GM12874 (cell line): ENCODE data around the gene PRPF39.

Source experiments
- CTCF ChIP-seq: IDR thresholded peaks from 2 replicates; pipeline ENCODE4 v1.5.1; 2011; ENCODE audit warnings: low read depth, mild to moderate bottlenecking, control low read depth, low read length, moderate library complexity; ENCODE audit not compliant: insufficient read depth

PRPF39 gene

GRCh38 chr14:45066667-45067066 is 17.2 kb upstream of the PRPF39 start:
- TF ChIP-seq CTCF = no peak

GRCh38 chr14:45068396-45068795 is 15.5 kb upstream of the PRPF39 start:
- no peak for TF ChIP-seq CTCF

DNA sequence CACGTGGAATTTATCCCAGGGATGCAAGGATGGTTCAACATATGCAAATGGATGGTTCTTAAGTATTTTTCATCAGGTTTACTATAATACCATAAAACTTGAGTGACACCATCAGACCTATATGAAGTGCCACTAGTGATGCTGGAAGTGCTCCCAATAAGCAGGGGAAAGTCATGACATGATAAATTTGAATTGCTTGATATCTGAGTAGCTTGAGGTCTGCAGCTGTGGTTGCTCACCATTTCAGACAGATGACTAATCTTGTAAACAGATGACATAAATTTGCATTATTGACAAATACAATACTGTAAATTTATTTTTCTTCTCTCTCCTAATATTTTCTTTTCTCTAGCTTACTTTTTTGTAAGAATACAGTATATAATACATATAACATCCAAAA is 13.7 kb upstream of the PRPF39 start:
- TF ChIP-seq CTCF = no peak

DNA sequence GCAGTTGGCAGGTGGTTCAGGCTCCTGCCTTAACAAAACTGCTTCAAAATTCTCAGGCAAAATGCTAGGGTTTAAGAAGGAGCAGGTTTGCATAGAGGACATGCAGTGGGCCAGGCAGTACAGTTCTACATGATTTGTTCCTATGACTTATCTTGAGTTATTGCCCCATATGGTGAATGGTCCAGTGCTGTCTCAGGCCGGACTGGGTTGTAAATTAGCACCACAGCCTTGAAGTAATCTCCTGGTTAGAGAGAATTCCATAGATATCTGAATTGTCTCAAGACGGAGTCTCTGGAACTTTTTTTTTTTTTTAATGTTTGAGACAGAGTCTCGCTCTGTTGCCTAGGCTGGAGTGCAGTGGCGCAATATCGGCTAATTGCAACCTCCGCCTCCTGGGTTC is 11.8 kb upstream of the PRPF39 start:
- TF ChIP-seq CTCF = no peak

DNA sequence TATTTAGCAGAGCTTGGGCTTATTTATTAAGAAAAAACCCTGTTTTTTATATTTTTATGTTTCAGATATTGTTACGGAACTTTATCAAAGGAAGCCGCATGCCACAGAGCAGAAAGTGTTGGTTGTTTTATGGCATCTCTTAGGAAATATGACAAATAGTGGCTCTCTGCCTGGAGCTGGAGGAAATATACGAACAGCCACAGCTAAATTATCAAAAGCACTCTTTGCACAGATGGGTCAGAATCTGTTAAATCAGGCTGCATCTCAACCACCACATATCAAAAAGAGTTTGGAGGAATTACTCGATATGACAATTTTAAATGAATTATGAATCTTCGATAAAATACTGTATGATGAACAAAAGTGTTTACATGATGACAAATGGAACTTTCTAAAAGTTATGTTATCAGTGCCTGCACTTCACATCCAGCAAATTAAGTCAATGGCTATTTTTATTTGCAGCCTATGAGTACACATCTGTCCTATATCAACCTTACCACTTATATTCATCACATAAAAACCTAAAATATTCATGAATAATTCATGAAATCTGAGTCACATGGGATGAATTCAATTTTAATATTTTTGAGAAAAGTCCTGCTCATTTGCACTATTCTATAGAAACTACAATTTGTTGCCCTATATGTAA is 10.6 kb upstream of the PRPF39 start:
- no peak for TF ChIP-seq CTCF

- no peak for TF ChIP-seq CTCF
These were observed 5.6 kb upstream of the PRPF39 start for GRCh38 chr14:45078323-45078722.

DNA sequence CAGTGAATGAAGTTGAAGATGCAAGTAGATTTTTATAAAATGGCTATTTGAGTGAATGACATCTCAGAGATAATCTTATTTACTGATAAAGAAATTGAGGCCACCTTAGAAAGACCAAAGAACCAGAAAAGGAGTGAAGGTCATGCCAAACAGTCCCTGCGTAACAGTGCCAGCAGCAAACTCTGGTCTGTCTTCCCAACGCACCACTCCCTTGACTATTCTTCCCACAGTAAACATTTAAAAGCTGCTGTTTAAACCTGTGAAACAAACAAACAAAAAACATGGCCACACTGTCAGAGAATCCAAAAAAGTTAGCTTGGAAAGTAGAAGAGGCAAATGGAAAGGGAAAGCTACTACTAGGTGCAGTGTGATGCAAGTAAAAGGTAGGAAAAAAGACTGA is 1.5 kb upstream of the PRPF39 start:
- no peak for TF ChIP-seq CTCF
